Measurements from ENCODE around the gene CTNNA1. TPM values are rescaled to one million over a fixed set of nuclear protein-coding genes. Genes with fewer than 3 reads are reported as not detected.

Gene CTNNA1
- polyA plus RNA-seq, 1 of the 3 experiments (the other 2 are of a cell fraction): 130 TPM

DNA sequence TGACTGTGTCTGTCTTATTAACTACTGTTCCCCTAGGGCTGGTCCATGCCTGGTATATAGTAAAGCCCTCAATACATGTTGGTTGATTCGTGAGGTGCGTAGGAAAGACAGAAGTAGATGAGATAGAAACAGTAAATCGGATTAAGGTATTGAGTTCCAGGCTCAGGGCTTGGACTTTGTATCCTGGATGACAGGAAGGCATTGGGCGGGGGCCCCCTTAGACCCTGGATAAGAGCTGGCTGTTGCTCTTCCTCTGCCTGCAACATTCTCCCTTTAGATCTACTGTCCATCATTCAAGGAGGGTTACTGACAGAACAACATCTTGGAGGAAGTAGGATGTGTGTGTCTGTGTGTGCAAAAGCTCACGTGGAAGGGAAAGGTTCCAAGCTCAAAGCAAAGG is 31.2 kb upstream of the CTNNA1 start:
- TF ChIP-seq RFX5 (IDR thresholded peaks at IDR 0.05; ENCODE audit: low read length) (no peak), RAD21 (IDR thresholded peaks at IDR 0.05; ENCODE audit: low read length) (no peak), JUND (IDR thresholded peaks at IDR 0.05) (no peak), MAX (IDR thresholded peaks at IDR 0.05; ENCODE audit: low read depth) (no peak), POLR2AphosphoS5 (IDR thresholded peaks at IDR 0.05; ENCODE audit: low read depth, low read length) (no peak), TAF1 (IDR thresholded peaks at IDR 0.05; ENCODE audit: borderline replicate concordance, low read depth, low read length) (no peak), GATA2 (CRISPR knock-in tag; IDR thresholded peaks at IDR 0.05) (no peak)
- TF ChIP-seq, protein P1, sequence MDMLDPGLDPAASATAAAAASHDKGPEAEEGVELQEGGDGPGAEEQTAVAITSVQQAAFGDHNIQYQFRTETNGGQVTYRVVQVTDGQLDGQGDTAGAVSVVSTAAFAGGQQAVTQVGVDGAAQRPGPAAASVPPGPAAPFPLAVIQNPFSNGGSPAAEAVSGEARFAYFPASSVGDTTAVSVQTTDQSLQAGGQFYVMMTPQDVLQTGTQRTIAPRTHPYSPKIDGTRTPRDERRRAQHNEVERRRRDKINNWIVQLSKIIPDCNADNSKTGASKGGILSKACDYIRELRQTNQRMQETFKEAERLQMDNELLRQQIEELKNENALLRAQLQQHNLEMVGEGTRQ (IDR thresholded peaks at IDR 0.05; ENCODE audit: borderline replicate concordance, low read depth, low read length): no peak
- ChIA-PET POLR2A (no interaction called here), CTCF (no interaction called here)

DNA sequence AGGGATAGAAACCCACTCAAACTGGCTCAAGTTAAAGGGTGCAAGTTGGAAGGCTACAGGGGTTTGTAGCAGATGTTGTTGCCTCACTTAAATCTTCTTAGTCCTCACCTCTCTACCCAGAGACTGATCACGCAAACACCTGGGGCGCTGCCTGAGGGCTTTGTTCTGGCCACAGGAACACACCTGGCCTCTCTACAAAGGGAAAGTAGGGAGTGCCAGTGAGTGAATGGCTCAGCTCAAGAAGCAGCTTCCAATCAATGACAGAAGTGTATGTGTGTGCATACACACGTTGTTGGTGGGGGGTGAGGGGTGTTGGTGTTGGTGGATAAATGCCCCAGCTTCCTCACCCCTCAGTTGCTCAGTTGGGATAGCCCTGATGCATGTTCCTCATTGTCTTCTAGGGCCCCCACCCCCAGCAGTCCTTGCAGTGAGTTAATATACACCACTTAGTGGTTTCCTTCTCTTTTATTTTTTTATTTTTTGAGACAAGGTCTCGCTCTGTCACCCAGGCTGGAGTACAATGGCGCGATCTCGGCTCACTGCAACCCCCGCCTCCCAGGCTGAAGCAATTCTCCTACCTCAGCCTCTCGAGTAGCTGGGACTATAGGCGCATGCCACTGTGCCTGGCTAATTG is 30.6 kb upstream of the CTNNA1 start:
- Histone ChIP-seq H4K20me1 (ENCODE audit: insufficient read depth) (no peaks in the 10 kb centered on the region), H3K4me2 (no peak overlapping the region), H3K27ac (ENCODE audit: low read depth in 2 of 2, low read length in 1 of 2) (no peak overlapping the region), H2AFZ (ENCODE audit: low read depth) (no peak overlapping the region), H3K9me3 (no peaks in the 10 kb centered on the region), H3K9me2 (no peaks in the 10 kb centered on the region), H3K79me2 (ENCODE audit: insufficient read depth) (no peaks in the 10 kb centered on the region), H3K27me3 (ENCODE audit: insufficient read depth) (0 out of 2 replicates have a peak, but pooled peaks cover 8% of the 10 kb centered on the region), H3K4me3 (ENCODE audit: low read depth in 2 of 2, low read length in 1 of 2) (no peak overlapping the region), H3K9ac (no peak overlapping the region), H3K4me1 (ENCODE audit: control insufficient read depth in 1 of 2, insufficient read depth in 2 of 2, low read depth in 1 of 2, low read length in 1 of 2) (peaks cover 0 to 19% of the 10 kb centered on the region in 2 experiments; a peak in 1 of 4 replicates), H3F3A (replicated peaks; ENCODE audit: insufficient read depth) (no peaks in the 10 kb centered on the region), H3K36me3 (replicated peaks in 1 of 2; ENCODE audit: control insufficient read depth in 1 of 2, insufficient read depth in 2 of 2, low read length in 1 of 2) (no peaks in the 10 kb centered on the region)
- 85% methylated on average over 10 of the region's 10 CpGs for WGBS (ENCODE audit: low lambda C conversion rate)
- ChIA-PET POLR2A (no interaction called here), CTCF (no interaction called here)
- no peak for DNase-seq
- TF ChIP-seq PBX3 (IDR thresholded peaks at IDR 0.05) (no peak), RXRA (IDR thresholded peaks at IDR 0.05; ENCODE audit: borderline replicate concordance, low read depth) (no peak), TCF12 (IDR thresholded peaks at IDR 0.05) (no peak), MXI1 (IDR thresholded peaks at IDR 0.05; ENCODE audit: low read depth, low read length) (no peak), EP300 (IDR thresholded peaks at IDR 0.05; ENCODE audit: borderline replicate concordance in 1 of 2, low read depth in 1 of 2, low read length in 1 of 2) (no peak), JUND (IDR thresholded peaks at IDR 0.05) (no peak), RFX5 (IDR thresholded peaks at IDR 0.05; ENCODE audit: low read length) (no peak), YY1 (IDR thresholded peaks at IDR 0.05; ENCODE audit: low read depth) (no peak), RCOR1 (IDR thresholded peaks at IDR 0.05; ENCODE audit: low read length) (no peak), EZH2phosphoT487 (IDR thresholded peaks at IDR 0.05; ENCODE audit: borderline replicate concordance, low read depth) (no peak)
- TF ChIP-seq, protein P2, sequence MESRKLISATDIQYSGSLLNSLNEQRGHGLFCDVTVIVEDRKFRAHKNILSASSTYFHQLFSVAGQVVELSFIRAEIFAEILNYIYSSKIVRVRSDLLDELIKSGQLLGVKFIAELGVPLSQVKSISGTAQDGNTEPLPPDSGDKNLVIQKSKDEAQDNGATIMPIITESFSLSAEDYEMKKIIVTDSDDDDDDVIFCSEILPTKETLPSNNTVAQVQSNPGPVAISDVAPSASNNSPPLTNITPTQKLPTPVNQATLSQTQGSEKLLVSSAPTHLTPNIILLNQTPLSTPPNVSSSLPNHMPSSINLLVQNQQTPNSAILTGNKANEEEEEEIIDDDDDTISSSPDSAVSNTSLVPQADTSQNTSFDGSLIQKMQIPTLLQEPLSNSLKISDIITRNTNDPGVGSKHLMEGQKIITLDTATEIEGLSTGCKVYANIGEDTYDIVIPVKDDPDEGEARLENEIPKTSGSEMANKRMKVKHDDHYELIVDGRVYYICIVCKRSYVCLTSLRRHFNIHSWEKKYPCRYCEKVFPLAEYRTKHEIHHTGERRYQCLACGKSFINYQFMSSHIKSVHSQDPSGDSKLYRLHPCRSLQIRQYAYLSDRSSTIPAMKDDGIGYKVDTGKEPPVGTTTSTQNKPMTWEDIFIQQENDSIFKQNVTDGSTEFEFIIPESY (IDR thresholded peaks at IDR 0.05; ENCODE audit: borderline replicate concordance, low read depth): no peak
- TF ChIP-seq, protein P3, sequence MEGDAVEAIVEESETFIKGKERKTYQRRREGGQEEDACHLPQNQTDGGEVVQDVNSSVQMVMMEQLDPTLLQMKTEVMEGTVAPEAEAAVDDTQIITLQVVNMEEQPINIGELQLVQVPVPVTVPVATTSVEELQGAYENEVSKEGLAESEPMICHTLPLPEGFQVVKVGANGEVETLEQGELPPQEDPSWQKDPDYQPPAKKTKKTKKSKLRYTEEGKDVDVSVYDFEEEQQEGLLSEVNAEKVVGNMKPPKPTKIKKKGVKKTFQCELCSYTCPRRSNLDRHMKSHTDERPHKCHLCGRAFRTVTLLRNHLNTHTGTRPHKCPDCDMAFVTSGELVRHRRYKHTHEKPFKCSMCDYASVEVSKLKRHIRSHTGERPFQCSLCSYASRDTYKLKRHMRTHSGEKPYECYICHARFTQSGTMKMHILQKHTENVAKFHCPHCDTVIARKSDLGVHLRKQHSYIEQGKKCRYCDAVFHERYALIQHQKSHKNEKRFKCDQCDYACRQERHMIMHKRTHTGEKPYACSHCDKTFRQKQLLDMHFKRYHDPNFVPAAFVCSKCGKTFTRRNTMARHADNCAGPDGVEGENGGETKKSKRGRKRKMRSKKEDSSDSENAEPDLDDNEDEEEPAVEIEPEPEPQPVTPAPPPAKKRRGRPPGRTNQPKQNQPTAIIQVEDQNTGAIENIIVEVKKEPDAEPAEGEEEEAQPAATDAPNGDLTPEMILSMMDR (IDR thresholded peaks at IDR 0.05): no peak
- TF ChIP-seq, protein P4, sequence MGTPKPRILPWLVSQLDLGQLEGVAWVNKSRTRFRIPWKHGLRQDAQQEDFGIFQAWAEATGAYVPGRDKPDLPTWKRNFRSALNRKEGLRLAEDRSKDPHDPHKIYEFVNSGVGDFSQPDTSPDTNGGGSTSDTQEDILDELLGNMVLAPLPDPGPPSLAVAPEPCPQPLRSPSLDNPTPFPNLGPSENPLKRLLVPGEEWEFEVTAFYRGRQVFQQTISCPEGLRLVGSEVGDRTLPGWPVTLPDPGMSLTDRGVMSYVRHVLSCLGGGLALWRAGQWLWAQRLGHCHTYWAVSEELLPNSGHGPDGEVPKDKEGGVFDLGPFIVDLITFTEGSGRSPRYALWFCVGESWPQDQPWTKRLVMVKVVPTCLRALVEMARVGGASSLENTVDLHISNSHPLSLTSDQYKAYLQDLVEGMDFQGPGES (IDR thresholded peaks at IDR 0.05; ENCODE audit: low read depth, low read length): no peak
- TF ChIP-seq, protein P1 (IDR thresholded peaks at IDR 0.05; ENCODE audit: borderline replicate concordance, low read depth, low read length): no peak

More for the DNA sequence above, 31.2 kb upstream of the CTNNA1 start:
- Histone ChIP-seq H3K9me3 (no peaks in the 10 kb centered on the region), H3K4me2 (no peak overlapping the region), H3K27me3 (ENCODE audit: insufficient read depth) (0 out of 2 replicates have a peak, but pooled peaks cover 8% of the 10 kb centered on the region), H3K4me1 (ENCODE audit: control insufficient read depth in 1 of 2, insufficient read depth in 2 of 2, low read depth in 1 of 2, low read length in 1 of 2) (peaks cover 0 to 19% of the 10 kb centered on the region in 2 experiments; a peak in 1 of 4 replicates), H3K36me3 (replicated peaks in 1 of 2; ENCODE audit: control insufficient read depth in 1 of 2, insufficient read depth in 2 of 2, low read length in 1 of 2) (no peaks in the 10 kb centered on the region), H3K9me2 (no peaks in the 10 kb centered on the region), H2AFZ (ENCODE audit: low read depth) (no peak overlapping the region), H4K20me1 (ENCODE audit: insufficient read depth) (no peaks in the 10 kb centered on the region), H3K79me2 (ENCODE audit: insufficient read depth) (no peaks in the 10 kb centered on the region), H3K4me3 (ENCODE audit: low read depth in 2 of 2, low read length in 1 of 2) (no peak overlapping the region), H3K27ac (ENCODE audit: low read depth in 2 of 2, low read length in 1 of 2) (no peak overlapping the region), H3F3A (replicated peaks; ENCODE audit: insufficient read depth) (no peaks in the 10 kb centered on the region), H3K9ac (no peak overlapping the region)
- WGBS (ENCODE audit: low lambda C conversion rate): 88% methylated on average over 5 of the region's 5 CpGs
- no peak for DNase-seq

All from SK-N-SH (cell line).